GM18861 (cell line): ENCODE results near the gene MANSC4.
A peak's percentile ranks its signal among the peaks of the same experiment; 100 is the strongest.
"Not testable (repeated sequence)": the region's sequence is repeated elsewhere in the genome, so short reads cannot be mapped to it uniquely, and the experiment has no call there.

ENCODE experiments used
- ATAC-seq: cut with Tn5 transposase; IDR thresholded peaks from one replicate; pipeline ENCODE4 v1.9.1; 2021; ENCODE audit not compliant: unreplicated experiment

The MANSC4 gene

GRCh38 chr12:27756670-27757195, 23.3 kb downstream of the MANSC4 start:
- no peak for ATAC-seq

- ATAC-seq: no peak
Measured at GRCh38 chr12:27754795-27755194, 25.2 kb downstream of the MANSC4 start.

GRCh38 chr12:27751386-27752047, 28.5 kb downstream of the MANSC4 start:
- no peak for ATAC-seq

DNA sequence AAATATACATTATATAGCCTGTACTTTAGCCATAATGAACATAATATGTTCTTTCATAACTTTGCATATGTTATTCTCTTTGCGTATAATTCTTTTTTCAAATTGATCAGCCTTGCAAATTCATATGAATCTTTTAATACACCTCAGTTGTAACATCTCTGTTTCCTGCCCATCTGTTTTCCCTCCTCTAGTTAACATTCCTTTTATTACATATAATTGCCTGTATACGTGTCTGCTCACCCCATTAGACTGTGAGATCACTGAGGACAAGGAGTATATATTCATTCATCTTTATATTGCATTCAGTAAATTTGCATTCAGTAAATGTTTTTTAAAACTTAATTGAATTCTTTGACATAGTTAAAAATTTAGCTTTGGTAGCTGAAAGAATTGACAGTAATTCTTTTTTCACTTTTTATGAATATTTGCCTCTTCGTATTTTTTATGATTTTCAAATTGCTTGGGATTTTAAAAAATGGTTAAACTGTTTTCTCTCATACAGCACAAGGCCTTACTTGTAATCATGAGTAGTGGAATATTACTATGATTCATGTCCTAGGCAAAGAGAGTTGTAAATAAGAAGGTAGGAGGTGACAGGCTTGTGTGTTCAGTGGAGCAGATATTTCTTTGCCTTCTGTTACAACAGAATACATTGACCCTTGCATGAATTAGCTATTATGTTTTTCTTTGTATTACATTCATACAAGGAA, 32.8 kb downstream of the MANSC4 start:
- ATAC-seq: no peak

- not testable (repeated sequence) for ATAC-seq
Measured at GRCh38 chr12:27745734-27746133, 34.3 kb downstream of the MANSC4 start.

- no peak for ATAC-seq
Measured at GRCh38 chr12:27743601-27744000, 36.4 kb downstream of the MANSC4 start.

- not testable (repeated sequence) for ATAC-seq
Measured at GRCh38 chr12:27734321-27734720, 45.7 kb downstream of the MANSC4 start.

- no peak for ATAC-seq
Measured at GRCh38 chr12:27733791-27734190, 46.2 kb downstream of the MANSC4 start.

DNA sequence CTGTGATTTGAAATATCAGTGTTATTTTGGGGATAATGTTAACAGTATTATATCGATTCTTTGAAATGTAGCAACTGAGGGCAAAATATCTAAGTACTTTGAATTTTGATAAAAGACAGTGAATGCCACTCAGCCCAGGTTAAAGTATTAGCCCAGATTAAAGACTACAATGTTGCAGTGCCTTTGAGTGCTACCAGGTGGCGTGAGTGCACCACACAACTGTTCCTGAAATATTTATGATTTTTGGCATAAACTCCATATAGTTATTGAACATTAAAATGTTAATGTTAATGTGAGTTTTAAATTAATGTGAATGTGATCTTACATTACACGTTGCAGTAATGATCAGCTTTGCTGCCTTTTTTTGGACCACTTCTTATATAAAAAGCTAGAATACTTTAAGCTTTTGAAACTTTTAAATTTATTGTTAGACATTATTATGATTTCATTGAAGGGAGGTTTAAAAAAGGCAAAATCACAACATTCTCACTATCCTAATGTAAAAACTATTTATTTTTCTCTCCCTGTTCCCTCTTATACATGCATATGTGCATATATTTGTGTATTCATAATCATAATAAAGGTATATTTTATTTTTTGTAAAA, 46.9 kb downstream of the MANSC4 start:
- no peak for ATAC-seq

- peak; percentile 71 for ATAC-seq
Measured at GRCh38 chr12:27732281-27732680, 47.8 kb downstream of the MANSC4 start.

DNA sequence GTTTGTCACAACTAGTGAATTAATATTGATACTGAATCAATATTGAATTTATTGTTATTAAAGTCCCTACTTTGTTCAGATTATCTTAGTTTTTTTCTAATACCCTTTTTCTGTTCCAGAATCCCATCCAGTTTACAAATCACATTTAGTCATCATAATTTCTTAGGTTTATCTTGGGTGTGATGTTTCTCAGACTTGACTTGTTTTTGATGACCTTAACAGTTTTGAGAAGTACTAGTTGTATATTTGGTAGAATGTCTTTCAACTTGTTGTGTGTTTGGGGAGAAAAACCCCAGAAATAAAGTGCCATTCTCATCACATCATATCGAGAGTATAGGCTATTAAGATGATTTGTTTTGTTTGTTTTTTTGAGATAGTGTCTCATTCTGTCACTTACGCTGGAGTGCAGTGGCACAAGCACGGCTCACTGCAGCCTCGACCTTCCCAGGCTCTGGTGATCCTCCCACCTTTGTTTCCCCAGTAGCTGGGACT, 49.9 kb downstream of the MANSC4 start:
- ATAC-seq: no peak

- no peak for ATAC-seq
Measured at GRCh38 chr12:27723212-27723611, 56.8 kb downstream of the MANSC4 start.
